H1 (cell line): ENCODE results near the gene TRNP1. TPM values are rescaled to one million over a fixed set of nuclear protein-coding genes. Genes with fewer than 3 reads are reported as not detected.

ENCODE experiments used
- CTCF ChIA-PET: fragments of 300-600 bp; sonication (Branson Sonifier 250); formaldehyde crosslinking; loops from one replicate; lab custom pipeline; 2021; ENCODE audit not compliant: partially characterized antibody; lab: Charles Lee
- POLR2A ChIA-PET: fragments of 300-600 bp; sonication (Branson Sonifier 250); formaldehyde crosslinking; loops from one replicate; lab custom pipeline; 2021; ENCODE audit warnings: inconsistent platforms; ENCODE audit not compliant: partially characterized antibody; lab: Charles Lee
- DNase-seq, 2 experiments: peaks; one replicate each; pipeline versions ENCODE4 v3.0.0 to v3.0.0-alpha.2; 2010 to 2022; ENCODE audit warnings: low spot score in 2 of 2, low read depth in 1 of 2, mixed read lengths in 1 of 2
- FAIRE-seq: peaks from 2 replicates; lab custom pipeline; 2011; peaks lifted over from hg19 to GRCh38; lab: Jason Lieb, UNC
- H2AFZ ChIP-seq: 2 replicates; pipeline ENCODE4 v1.8.1; 2012; ENCODE audit warnings: low read length, inconsistent platforms
- H2AK5ac ChIP-seq: 2 replicates; pipeline ENCODE4 v1.6.1; 2013; ENCODE audit warnings: low read depth, low read length
- H2BK120ac ChIP-seq: replicated peaks from 2 replicates; pipeline ENCODE3; 2013; ENCODE audit warnings: low read depth, low read length, inconsistent platforms
- H2BK12ac ChIP-seq: 2 replicates; pipeline ENCODE4 v1.6.1; 2013; ENCODE audit warnings: low read depth, low read length
- H2BK15ac ChIP-seq: 2 replicates; pipeline ENCODE4 v1.6.1; 2013; ENCODE audit warnings: low read length
- H2BK20ac ChIP-seq: 2 replicates; pipeline ENCODE4 v1.6.1; 2013; ENCODE audit warnings: low read length
- H2BK5ac ChIP-seq: 2 replicates; pipeline ENCODE4 v1.6.1; 2013; ENCODE audit warnings: low read depth, low read length
- H3K14ac ChIP-seq: 2 replicates; pipeline ENCODE4 v1.6.1; 2013; ENCODE audit warnings: inconsistent platforms; ENCODE audit not compliant: insufficient read length
- H3K18ac ChIP-seq: 2 replicates; pipeline ENCODE4 v1.6.1; 2013; ENCODE audit warnings: low read length; ENCODE audit errors: extremely low read depth
- H3K23ac ChIP-seq: 2 replicates; pipeline ENCODE4 v1.6.1; 2013; ENCODE audit warnings: inconsistent platforms; ENCODE audit not compliant: insufficient read length
- H3K23me2 ChIP-seq: 2 replicates; pipeline ENCODE4 v1.6.1; 2013; ENCODE audit warnings: low read depth, low read length
- H3K27ac ChIP-seq: 2 replicates; pipeline ENCODE4 v1.6.1; 2011; ENCODE audit warnings: low read depth, low read length, inconsistent platforms
- H3K27me3 ChIP-seq, 4 experiments: replicated peaks in 1 of 4; 1 replicate in 1 of 4; 2 replicates in 3 of 4; pipeline versions ENCODE4 v1.6.1 to v1.8.1; 2011 to 2013; ENCODE audit warnings: low read length in 3 of 4, mild to moderate bottlenecking in 3 of 4, inconsistent platforms in 2 of 4, mixed read lengths in 2 of 4, moderate library complexity in 1 of 4; ENCODE audit not compliant: control insufficient read depth in 3 of 4, insufficient read depth in 3 of 4; ENCODE audit errors: extremely low read depth in 1 of 4
- H3K36me3 ChIP-seq, 4 experiments: 2 replicates each; pipeline versions ENCODE4 v1.6.1 to v1.8.1; 2011 to 2013; ENCODE audit warnings: mild to moderate bottlenecking in 4 of 4, low read length in 3 of 4, moderate library complexity in 2 of 4, control low read depth in 1 of 4, inconsistent platforms in 1 of 4; ENCODE audit not compliant: insufficient read depth in 4 of 4, control insufficient read depth in 2 of 4
- H3K4ac ChIP-seq: replicated peaks from 2 replicates; pipeline ENCODE3; 2013; ENCODE audit warnings: low read length, low read depth, mixed read lengths, inconsistent platforms; ENCODE audit not compliant: insufficient read length
- H3K4me1 ChIP-seq, 4 experiments: replicated peaks in 1 of 4; 1 replicate in 1 of 4; 2 replicates in 3 of 4; pipeline versions ENCODE4 v1.6.1 to v1.8.1; 2011 to 2013; ENCODE audit warnings: low read length in 3 of 4, inconsistent platforms in 2 of 4, mixed read lengths in 1 of 4; ENCODE audit not compliant: insufficient read depth in 4 of 4, control insufficient read depth in 3 of 4
- H3K4me2 ChIP-seq, 2 experiments: 2 replicates each; pipeline versions ENCODE4 v1.6.1 to v1.8.1; 2011 to 2013; ENCODE audit warnings: low read depth in 2 of 2, low read length in 2 of 2, control low read depth in 1 of 2, inconsistent platforms in 1 of 2, mild to moderate bottlenecking in 1 of 2; ENCODE audit not compliant: insufficient read depth in 1 of 2
- H3K4me3 ChIP-seq, 4 experiments: fragments of 200-600, 300-600 bp in 1 of 4; sonication (generic), shearing (Covaris generic), sonication (Bioruptor Twin) in 1 of 4; 2 replicates each; pipeline versions ENCODE4 v1.5.1 to v1.8.1; 2011 to 2016; ENCODE audit warnings: low read length in 4 of 4, low read depth in 3 of 4, control low read depth in 2 of 4, inconsistent platforms in 2 of 4, mild to moderate bottlenecking in 2 of 4, mixed read lengths in 1 of 4, moderate library complexity in 1 of 4; ENCODE audit not compliant: insufficient read depth in 2 of 4; ENCODE audit errors: extremely low read depth in 1 of 4
- H3K56ac ChIP-seq: replicated peaks from 2 replicates; pipeline ENCODE3; 2013; ENCODE audit warnings: low read depth, mild to moderate bottlenecking, mixed read lengths, low read length, inconsistent platforms; ENCODE audit not compliant: insufficient read length
- H3K79me1 ChIP-seq: 2 replicates; pipeline ENCODE4 v1.6.1; 2013; ENCODE audit warnings: low read depth, low read length, control low read depth
- H3K79me2 ChIP-seq, 2 experiments: 2 replicates each; pipeline versions ENCODE4 v1.6.1 to v1.8.1; 2012 to 2013; ENCODE audit warnings: low read length in 2 of 2, mild to moderate bottlenecking in 2 of 2, inconsistent platforms in 1 of 2; ENCODE audit not compliant: insufficient read depth in 2 of 2, control insufficient read depth in 1 of 2
- H3K9ac ChIP-seq, 4 experiments: replicated peaks in 1 of 4; 1 replicate in 1 of 4; 2 replicates in 3 of 4; pipeline versions ENCODE4 v1.6.1 to v1.8.1; 2011 to 2013; ENCODE audit warnings: low read depth in 3 of 4, low read length in 3 of 4, control low read depth in 2 of 4, mild to moderate bottlenecking in 2 of 4, moderate library complexity in 2 of 4, inconsistent platforms in 1 of 4; ENCODE audit errors: extremely low read depth in 1 of 4
- H3K9me3 ChIP-seq, 2 experiments: 2 replicates each; pipeline versions ENCODE4 v1.6.1 to v1.8.1; 2012 to 2013; ENCODE audit warnings: mild to moderate bottlenecking in 2 of 2, moderate library complexity in 2 of 2, control low read depth in 1 of 2, inconsistent platforms in 1 of 2, low read depth in 1 of 2, low read length in 1 of 2, mixed read lengths in 1 of 2; ENCODE audit not compliant: insufficient read depth in 2 of 2
- H4K20me1 ChIP-seq, 2 experiments: replicated peaks in 1 of 2; 2 replicates each; pipeline versions ENCODE3 to v1.8.1; 2011 to 2013; ENCODE audit warnings: inconsistent platforms in 2 of 2, low read length in 2 of 2, mild to moderate bottlenecking in 1 of 2; ENCODE audit not compliant: insufficient read depth in 2 of 2, control insufficient read depth in 1 of 2
- H4K5ac ChIP-seq: 2 replicates; pipeline ENCODE4 v1.6.1; 2013; ENCODE audit warnings: low read length, low read depth, mixed read lengths, inconsistent platforms; ENCODE audit not compliant: insufficient read length
- H4K8ac ChIP-seq: 2 replicates; pipeline ENCODE4 v1.8.0; 2013; ENCODE audit warnings: mild to moderate bottlenecking, moderate library complexity, low read length, inconsistent platforms; ENCODE audit not compliant: insufficient read depth; ENCODE audit errors: extremely low read depth
- H4K91ac ChIP-seq: replicated peaks from 2 replicates; pipeline ENCODE3; 2013; ENCODE audit warnings: low read length, mixed read lengths, inconsistent platforms; ENCODE audit not compliant: insufficient read length
- CTCF ChIP-seq, 3 experiments: IDR thresholded peaks; 1 replicate in 2 of 3; 2 replicates in 1 of 3; pipeline versions ENCODE4 v1.5.1 to v1.6.1; 2011; ENCODE audit warnings: low read length in 3 of 3, mild to moderate bottlenecking in 3 of 3, inconsistent platforms in 2 of 3, low read depth in 1 of 3, moderate library complexity in 1 of 3; ENCODE audit not compliant: insufficient read depth in 1 of 3; ENCODE audit errors: control extremely low read depth in 1 of 3
- FOSL1 ChIP-seq: IDR thresholded peaks from 2 replicates; pipeline ENCODE4 v1.6.1; 2011; ENCODE audit warnings: mild to moderate bottlenecking, low read depth, low read length, moderate library complexity; ENCODE audit not compliant: insufficient read depth
- JUND ChIP-seq: IDR thresholded peaks from 2 replicates; pipeline ENCODE4 v1.6.1; 2011; ENCODE audit warnings: mild to moderate bottlenecking, improper control_type of control experiment, low read length
- RAD21 ChIP-seq, 2 experiments: IDR thresholded peaks in 1 of 2; conservative IDR thresholded peaks in 1 of 2; 2 replicates each; pipeline ENCODE4 v1.6.1; 2011; ENCODE audit warnings: low read depth in 2 of 2, low read length in 2 of 2, improper control_type of control experiment in 1 of 2, inconsistent platforms in 1 of 2, mild to moderate bottlenecking in 1 of 2, moderate library complexity in 1 of 2
- SAP30 ChIP-seq: fragments of 300-600 bp; sonication (generic); IDR thresholded peaks from 2 replicates; pipeline ENCODE4 v1.7.1; 2012; ENCODE audit warnings: low read length, moderate library complexity, mild to moderate bottlenecking, inconsistent platforms; ENCODE audit not compliant: insufficient read depth, insufficient replicate concordance
- SIN3A ChIP-seq, 2 experiments: IDR thresholded peaks in 1 of 2; conservative IDR thresholded peaks in 1 of 2; 2 replicates each; pipeline ENCODE4 v1.6.1; 2011 to 2012; ENCODE audit warnings: low read length in 2 of 2, improper control_type of control experiment in 1 of 2, low read depth in 1 of 2, mild to moderate bottlenecking in 1 of 2
- WGBS, 2 experiments: shearing (Covaris generic) in 1 of 2; methylation state at CpG; one replicate each; pipeline versions ENCODE4 v1.1.6 to v1.1.7; 2013 to 2015; ENCODE audit warnings: low lambda C conversion rate in 2 of 2, mixed read lengths in 2 of 2, inconsistent platforms in 1 of 2, low coverage in 1 of 2, missing lambda C conversion rate in 1 of 2; ENCODE audit not compliant: insufficient replicate concordance in 2 of 2, insufficient coverage in 1 of 2, insufficient read length in 1 of 2; ENCODE audit errors: extremely low coverage in 1 of 2, missing lambda C conversion rate in 1 of 2; 5-methylcytosine and 5-hydroxymethylcytosine counted together
- polyA plus RNA-seq, 7 experiments: library from polyadenylated mRNA; depleted of rRNA in 3 of 7; stranded (reverse) in 5 of 7; unstranded in 2 of 7; fragments of >200 nt in 5 of 7; fragments of 200-250 nt in 2 of 7; gene quantifications; 1 replicate in 5 of 7; 2 replicates in 1 of 7; 4 replicates in 1 of 7; pipeline versions ENCODE4 v1.2.1 to v1.2.3, GENCODE V29; 2011 to 2013; ENCODE audit warnings: missing spikeins in 2 of 7, mixed read lengths in 2 of 7
- total RNA-seq: library from RNA; stranded (reverse); fragmentation: NEBNext Ultra II Directional; extraction: Animal tissue kit (Norgen Biotek cat#: 25700); gene quantifications from 2 replicates; pipeline ENCODE4 v1.2.1, GENCODE V29; 2021
- TF ChIP-seq, protein P1 (sequence below): IDR thresholded peaks from 2 replicates; pipeline ENCODE4 v1.6.1; 2012; ENCODE audit warnings: inconsistent platforms

Gene TRNP1
- total and polyA plus RNA-seq, 2 of the 8 experiments (the other 6 are each of a cell fraction or from before 2014, with no cell fraction given) = 51.7 to 102 TPM

GRCh38 chr1:27044613-27045151 is 51.2 kb downstream of the TRNP1 start:
- ChIA-PET POLR2A (interaction anchor here (0.5 to 58.9 kb wide), 11 partner anchors 11 to 262 kb away, joined by 3 to 1829 read pairs (median 15); partner anchors contain the start of genes TENT5B and TRNP1), CTCF (interaction anchor here (0.6 to 26.4 kb wide), 40 partner anchors 11 to 537 kb away, joined by 3 to 790 read pairs (median 6); partner anchors contain the start of gene TRNP1)
- Histone ChIP-seq H3K14ac (no peak overlapping the region), H3K23ac (no peak overlapping the region), H2BK120ac (peak overlapping the region; percentile 63), H3K4me3 (peak overlapping the region in 3 of 4 experiments; percentile 12 to 39 (median 24); a peak in 4 of 8 replicates), H3K79me2 (no peaks in the 10 kb centered on the region), H2BK15ac (peak overlapping the region; percentile 78), H3K4me1 (peaks cover 7 to 25% (median 12%) of the 10 kb centered on the region in 4 experiments), H3K36me3 (no peaks in the 10 kb centered on the region), H3K9ac (no peak overlapping the region; a peak in 1 of 7 replicates), H2BK20ac (0 out of 2 replicates have a peak overlapping the region, but pooled peaks have one; percentile 72), H3K4me2 (peak overlapping the region; percentile 1 to 54; a peak in 3 of 4 replicates), H3K79me1 (no peaks in the 10 kb centered on the region), H3K23me2 (no peaks in the 10 kb centered on the region), H3K27me3 (no peaks in the 10 kb centered on the region), H3K27ac (no peak overlapping the region), H4K20me1 (no peaks in the 10 kb centered on the region), H2AFZ (peak overlapping the region; percentile 91; the same call in 1 of the 2 replicates), H2BK5ac (peak overlapping the region; percentile 73; the same call in 1 of the 2 replicates), H4K91ac (peak overlapping the region; percentile 76), H3K4ac (peak overlapping the region; percentile 2), H3K56ac (peak overlapping the region; percentile 63), H4K5ac (peak overlapping the region; percentile 31), H3K9me3 (peaks cover 0 to 2% of the 10 kb centered on the region in 2 experiments; a peak in 1 of 4 replicates), H4K8ac (no peak overlapping the region), H2BK12ac (0 out of 2 replicates have a peak overlapping the region, but pooled peaks have one; percentile 53), H3K18ac (peak overlapping the region; percentile 79; the same call in 1 of the 2 replicates), H2AK5ac (no peak overlapping the region)
- peak; percentile 70 to 99 for DNase-seq
- TF ChIP-seq SIN3A (conservative IDR thresholded peaks at IDR 0.05 in 1 of 2, IDR thresholded peaks at IDR 0.05 in 1 of 2; ENCODE audit: low read depth in 1 of 2, low read length in 2 of 2) (0 out of 4 replicates have a peak, but pooled peaks of 1 of the 2 experiments have one; percentile 36), FOSL1 (no peak), SAP30 (no peak), CTCF (IDR thresholded peaks at IDR 0.05; ENCODE audit: control extremely low read depth in 1 of 3, insufficient read depth in 1 of 3, low read depth in 1 of 3, low read length in 3 of 3) (peak; percentile 94 to 100 (median 97)), JUND (0 out of 2 replicates have a peak, but pooled peaks have one; percentile 8), RAD21 (IDR thresholded peaks at IDR 0.05 in 1 of 2, conservative IDR thresholded peaks at IDR 0.05 in 1 of 2; ENCODE audit: low read depth in 2 of 2, low read length in 2 of 2) (peak; percentile 99)
- TF ChIP-seq, protein P1, sequence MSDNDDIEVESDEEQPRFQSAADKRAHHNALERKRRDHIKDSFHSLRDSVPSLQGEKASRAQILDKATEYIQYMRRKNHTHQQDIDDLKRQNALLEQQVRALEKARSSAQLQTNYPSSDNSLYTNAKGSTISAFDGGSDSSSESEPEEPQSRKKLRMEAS = no peak
- FAIRE-seq = peak; percentile 88
- 6% methylated on average over 12 of the region's 12 CpGs; no CpG with 5 or more reads in 1 of the 2 experiments for WGBS, 2 experiments
